Activated T-helper 2 cell treated with anti-CD3 and anti-CD28 coated beads, Interferon-gamma antibody, Interleukin-2, Interleukin-4, amounts not matched to agents 10 μg/mL and 5 μg/mL and 100 μg/mL, durations not matched to agents 14 hours and 24 hours and 36 hours (primary cell): Measurements from ENCODE around the gene OR3A3. TPM values are rescaled to one million over a fixed set of nuclear protein-coding genes. Genes with fewer than 3 reads are reported as not detected.
"Not testable (repeated sequence)": the region's sequence is repeated elsewhere in the genome, so short reads cannot be mapped to it uniquely, and the experiment has no call there.

Experiments
- DNase-seq: peaks from one replicate; pipeline ENCODE4 v3.0.0; 2021; ENCODE audit warnings: low spot score
- H3K27ac Mint-ChIP-seq: one replicate; pipeline ENCODE4 v1.8.0; 2021; ENCODE audit warnings: mixed read lengths
- H3K27me3 Mint-ChIP-seq: one replicate; pipeline ENCODE4 v1.8.0; 2021; ENCODE audit warnings: low read depth, mixed read lengths
- H3K36me3 Mint-ChIP-seq: one replicate; pipeline ENCODE4 v1.8.0; 2021; ENCODE audit warnings: low read depth, mixed read lengths
- H3K4me1 Mint-ChIP-seq: one replicate; pipeline ENCODE4 v1.8.0; 2021; ENCODE audit warnings: low read depth, mixed read lengths
- H3K4me3 Mint-ChIP-seq: one replicate; pipeline ENCODE4 v1.8.0; 2021; ENCODE audit warnings: low read depth, mild to moderate bottlenecking, moderate library complexity, mixed read lengths
- H3K9me3 Mint-ChIP-seq: one replicate; pipeline ENCODE4 v1.8.0; 2021; ENCODE audit warnings: mixed read lengths
- intact Hi-C: fragments of 100-400 bp; cut with micrococcal nuclease; formaldehyde crosslinking; loops from one replicate; pipeline ENCODE4 v1.15.1; 2023
- total RNA-seq: library from RNA; stranded (reverse); gene quantifications from 2 replicates; pipeline ENCODE4 v1.2.3, GENCODE V29; 2022

OR3A3 gene
- not detected in 2 replicates for total RNA-seq

GRCh38 chr17:3411070-3411469, at the start of gene OR3A3:
Gene OR3A3, plus strand, starts transcription at chr17:3411370.
- intact Hi-C loops: no loop called here
- Mint-ChIP-seq H3K9me3 (peaks cover 14% of the 10 kb centered on the region), H3K27me3 (peaks cover 5% of the 10 kb centered on the region), H3K4me3 (no peak within 1 kb of the TSS), H3K27ac (no peak within 1 kb of the TSS), H3K4me1 (no peaks in the 10 kb centered on the region), H3K36me3 (no peaks in the 10 kb centered on the region)
- DNase-seq: no peak

- intact Hi-C loops, DNase-seq, H3K4me1 Mint-ChIP-seq, H3K27me3 Mint-ChIP-seq, H3K4me3 Mint-ChIP-seq, H3K27ac Mint-ChIP-seq, H3K36me3 Mint-ChIP-seq: not testable (repeated sequence)
- H3K9me3 Mint-ChIP-seq: peaks cover 31% of the 10 kb centered on the region
Observed at GRCh38 chr17:3371167-3371566, 40.0 kb upstream of the OR3A3 start.

GRCh38 chr17:3378321-3378720, 32.8 kb upstream of the OR3A3 start:
- H3K9me3 Mint-ChIP-seq: peaks cover 19% of the 10 kb centered on the region
- intact Hi-C loops: no loop called here
- DNase-seq: no peak
- no peaks in the 10 kb centered on the region for H3K27me3 Mint-ChIP-seq
- H3K4me1 Mint-ChIP-seq: no peaks in the 10 kb centered on the region
- H3K27ac Mint-ChIP-seq: no peak overlapping the region
- no peak overlapping the region for H3K4me3 Mint-ChIP-seq
- H3K36me3 Mint-ChIP-seq: no peaks in the 10 kb centered on the region

DNA sequence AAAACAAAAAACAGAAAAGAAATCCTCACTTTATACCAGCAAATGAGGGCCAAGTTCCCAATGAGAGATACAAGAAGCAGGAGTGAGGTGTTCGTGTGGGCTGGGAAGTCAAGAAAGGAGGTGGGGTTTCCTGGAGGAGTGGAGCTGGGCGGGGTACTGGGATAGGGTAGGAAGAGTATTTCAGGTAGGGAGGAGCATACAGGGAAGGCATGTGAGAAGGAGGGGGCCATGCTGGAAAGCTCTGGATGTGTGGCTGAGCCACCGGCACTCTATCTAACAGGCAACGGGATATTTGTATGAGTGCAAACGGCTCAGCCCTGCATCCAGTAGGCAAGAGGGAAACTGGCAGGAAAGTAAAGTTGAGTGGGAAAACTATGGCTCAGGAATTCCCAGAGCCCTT, 29.2 kb upstream of the OR3A3 start:
- Mint-ChIP-seq H3K27me3 (peaks cover 5% of the 10 kb centered on the region), H3K4me1 (no peaks in the 10 kb centered on the region), H3K9me3 (no peaks in the 10 kb centered on the region), H3K4me3 (no peak overlapping the region), H3K36me3 (no peaks in the 10 kb centered on the region), H3K27ac (no peak overlapping the region)
- DNase-seq: no peak
- intact Hi-C loops: no loop called here

- Mint-ChIP-seq H3K36me3 (no peaks in the 10 kb centered on the region), H3K27ac (no peak within 1 kb of the TSS), H3K27me3 (peaks cover 10% of the 10 kb centered on the region), H3K4me3 (peak within 1 kb of the TSS; percentile 61), H3K9me3 (no peaks in the 10 kb centered on the region), H3K4me1 (no peaks in the 10 kb centered on the region)
- DNase-seq: peak; percentile 12
- intact Hi-C loops: no loop called here
Observed at GRCh38 chr17:3385869-3386816, 25.0 kb upstream of the OR3A3 start, which contains the start of gene OR3A2. Gene OR3A2, minus strand, starts transcription at chr17:3386308.

- H3K36me3 Mint-ChIP-seq: no peaks in the 10 kb centered on the region
- no peaks in the 10 kb centered on the region for H3K9me3 Mint-ChIP-seq
- DNase-seq: no peak
- H3K4me1 Mint-ChIP-seq: no peaks in the 10 kb centered on the region
- intact Hi-C loops: no loop called here
- no peak overlapping the region for H3K4me3 Mint-ChIP-seq
- H3K27ac Mint-ChIP-seq: no peak overlapping the region
- peaks cover 10% of the 10 kb centered on the region for H3K27me3 Mint-ChIP-seq
Observed at GRCh38 chr17:3389791-3390190, 21.4 kb upstream of the OR3A3 start.

DNA sequence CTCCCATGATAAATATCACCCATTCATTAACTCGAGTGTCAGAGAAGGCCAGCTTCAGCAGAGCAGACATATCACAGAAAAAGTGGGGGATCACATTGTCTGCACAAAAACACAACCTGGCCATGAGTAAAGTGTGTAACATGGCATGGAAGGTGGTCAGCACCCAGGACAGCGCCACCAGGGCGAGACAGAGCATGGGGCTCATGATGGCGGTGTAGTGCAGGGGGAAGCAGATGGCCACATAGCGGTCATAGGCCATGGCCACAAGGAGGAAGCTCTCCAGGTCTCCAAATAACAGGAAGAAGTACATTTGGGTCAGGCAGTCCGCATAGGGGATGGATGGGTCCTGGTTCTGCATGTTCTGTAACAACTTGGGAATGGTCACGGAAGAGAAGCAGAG, 13.4 kb upstream of the OR3A3 start:
- H3K36me3 Mint-ChIP-seq, H3K27me3 Mint-ChIP-seq, DNase-seq, H3K4me1 Mint-ChIP-seq, H3K4me3 Mint-ChIP-seq, H3K9me3 Mint-ChIP-seq, intact Hi-C loops, H3K27ac Mint-ChIP-seq: not testable (repeated sequence)

DNA sequence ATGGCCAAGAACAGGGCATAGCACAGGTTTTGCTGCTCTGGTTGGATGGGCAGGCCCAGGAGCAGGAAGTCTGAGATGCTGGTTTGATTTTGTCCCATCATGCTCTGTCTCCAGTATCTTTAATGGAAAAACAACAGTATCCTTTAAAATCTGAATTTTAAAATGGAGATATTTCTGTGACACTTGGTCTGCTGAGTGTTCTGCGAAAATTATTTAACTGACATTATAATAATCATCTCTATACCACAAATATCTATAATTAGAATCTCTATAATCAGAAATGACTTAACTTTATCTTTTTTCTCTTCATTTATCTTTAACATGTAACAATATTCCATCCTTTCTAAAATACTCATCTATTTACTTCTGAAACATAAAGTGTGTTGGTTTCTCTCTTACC, 12.9 kb upstream of the OR3A3 start, which contains the start of gene OR1E1:
Gene OR1E1 (minus strand): TSS at position 101 of the 400 bp plus-strand sequence. CDS start 0 bp downstream, at position 101.
- Mint-ChIP-seq H3K27me3 (no peaks in the 10 kb centered on the region), H3K36me3 (no peaks in the 10 kb centered on the region)
- intact Hi-C loops: no loop called here

DNA sequence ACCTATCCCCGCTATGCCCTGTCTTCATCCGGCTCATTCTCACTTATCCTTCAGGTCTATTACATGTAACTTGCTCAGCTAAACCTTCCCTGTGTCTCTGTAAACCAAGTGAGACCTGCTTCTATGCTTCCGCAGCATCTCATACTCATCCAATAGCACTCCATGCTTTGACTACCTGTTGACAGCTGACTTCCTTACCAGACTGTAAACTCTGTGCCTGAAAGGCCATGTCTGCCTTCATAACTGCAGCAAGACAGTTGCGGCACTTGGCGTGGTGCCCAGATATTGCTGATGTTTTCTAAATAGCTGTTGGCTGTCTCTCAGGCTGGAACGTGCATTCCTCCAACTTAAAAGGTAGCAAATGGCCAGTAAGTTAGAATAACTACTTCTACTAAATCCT, 11.1 kb upstream of the OR3A3 start:
- intact Hi-C loops: no loop called here
- Mint-ChIP-seq H3K36me3 (no peaks in the 10 kb centered on the region), H3K27ac (no peak overlapping the region), H3K4me3 (no peak overlapping the region), H3K27me3 (no peaks in the 10 kb centered on the region), H3K4me1 (no peaks in the 10 kb centered on the region), H3K9me3 (no peaks in the 10 kb centered on the region)
- no peak for DNase-seq

More for the DNA sequence above, 12.9 kb upstream of the OR3A3 start, which contains the start of gene OR1E1:
- Mint-ChIP-seq H3K9me3 (no peaks in the 10 kb centered on the region), H3K4me3 (no peak within 1 kb of the TSS), H3K27ac (no peak within 1 kb of the TSS), H3K4me1 (no peaks in the 10 kb centered on the region)
- no peak for DNase-seq

- H3K36me3 Mint-ChIP-seq: no peaks in the 10 kb centered on the region
- H3K4me1 Mint-ChIP-seq: no peaks in the 10 kb centered on the region
- intact Hi-C loops: no loop called here
- no peaks in the 10 kb centered on the region for H3K9me3 Mint-ChIP-seq
- no peak overlapping the region for H3K4me3 Mint-ChIP-seq
- no peak overlapping the region for H3K27ac Mint-ChIP-seq
- H3K27me3 Mint-ChIP-seq: no peaks in the 10 kb centered on the region
- DNase-seq: no peak
Observed at GRCh38 chr17:3401786-3402185, 9.4 kb upstream of the OR3A3 start.

DNA sequence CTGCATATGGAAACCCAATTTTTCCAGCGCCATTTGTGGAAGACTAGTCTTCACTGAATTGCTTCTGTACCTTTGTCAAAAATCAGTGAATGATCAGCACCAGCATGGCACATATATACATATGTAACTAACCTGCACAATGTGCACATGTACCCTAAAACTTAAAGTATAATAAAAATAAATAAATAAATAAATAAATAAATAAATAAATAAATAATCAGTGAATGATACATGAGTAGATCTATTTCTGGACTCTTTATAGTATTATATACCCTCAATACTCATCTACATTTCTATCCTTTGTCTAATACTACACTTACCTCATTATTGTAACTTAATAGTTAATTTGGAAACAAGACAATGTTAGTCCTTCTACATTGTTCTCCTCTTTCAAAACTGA, 7.3 kb upstream of the OR3A3 start:
- H3K4me1 Mint-ChIP-seq, H3K4me3 Mint-ChIP-seq, H3K36me3 Mint-ChIP-seq, H3K27me3 Mint-ChIP-seq, H3K27ac Mint-ChIP-seq, intact Hi-C loops, DNase-seq: not testable (repeated sequence)
- H3K9me3 Mint-ChIP-seq: peaks cover 14% of the 10 kb centered on the region

GRCh38 chr17:3412216-3412615, 1.0 kb downstream of the OR3A3 start:
- H3K36me3 Mint-ChIP-seq, DNase-seq, H3K4me1 Mint-ChIP-seq, intact Hi-C loops, H3K4me3 Mint-ChIP-seq, H3K27ac Mint-ChIP-seq, H3K27me3 Mint-ChIP-seq: not testable (repeated sequence)
- peaks cover 14% of the 10 kb centered on the region for H3K9me3 Mint-ChIP-seq

GRCh38 chr17:3415610-3416009, 4.4 kb downstream of the OR3A3 start:
- Mint-ChIP-seq H3K4me1 (no peaks in the 10 kb centered on the region), H3K36me3 (no peaks in the 10 kb centered on the region), H3K27ac (no peak overlapping the region), H3K4me3 (no peak overlapping the region), H3K9me3 (no peaks in the 10 kb centered on the region), H3K27me3 (peaks cover 8% of the 10 kb centered on the region)
- intact Hi-C loops: no loop called here
- DNase-seq: no peak
